ENCODE results near the gene BIRC2.

GRCh38 chr11:102318469-102318868, 28.5 kb upstream of the BIRC2 start:
- TF ChIP-seq MAX (IDR thresholded peaks at IDR 0.05), result no peak
- TF ChIP-seq EGR1 (IDR thresholded peaks at IDR 0.05; ENCODE audit: low read depth), result no peak
- TF ChIP-seq POLR2A (IDR thresholded peaks at IDR 0.05; ENCODE audit: borderline replicate concordance, extremely low read depth, insufficient read depth, insufficient read length), result no peak
- TF ChIP-seq ZNF274 (IDR thresholded peaks at IDR 0.05; ENCODE audit: low read depth, low read length), result no peak

All from HCT116 (cell line).